OCI-LY7 (cell line): ENCODE results near the gene SETD1B. TPM values are rescaled to one million over a fixed set of nuclear protein-coding genes. Genes with fewer than 3 reads are reported as not detected.

Source experiments
- BruUV-seq: library from RNA; stranded (reverse); fragments of 400-500 nt; replicated peaks from 2 replicates; lab custom pipeline; 2021; lab: Mats Ljungman, UMichigan
- CTCF ChIA-PET: fragments of 300-600 bp; sonication (Branson Sonifier 250); formaldehyde crosslinking; loops from one replicate; lab custom pipeline; 2022; ENCODE audit warnings: antibody characterized with exemption; ENCODE audit not compliant: unreplicated experiment; lab: Charles Lee
- POLR2A ChIA-PET: fragments of 300-600 bp; sonication (Branson Sonifier 250); formaldehyde crosslinking; loops from one replicate; lab custom pipeline; 2022; ENCODE audit warnings: antibody characterized with exemption; lab: Charles Lee
- DNase-seq: peaks from one replicate; pipeline ENCODE4 v3.0.0-alpha.2; 2015; ENCODE audit warnings: low spot score
- H2AFZ ChIP-seq: fragments of 200-600 bp; sonication (generic), shearing (Covaris generic); 2 replicates; pipeline ENCODE4 v1.6.1; 2014; ENCODE audit warnings: mild to moderate bottlenecking, antibody characterized with exemption, low read length, moderate library complexity
- H3K27ac ChIP-seq: fragments of 200-600 bp; sonication (generic); 2 replicates; pipeline ENCODE4 v1.5.1; 2014; ENCODE audit warnings: mixed run types, low read depth, mild to moderate bottlenecking, moderate library complexity, low read length, inconsistent platforms; ENCODE audit not compliant: poor library complexity, severe bottlenecking
- H3K36me3 ChIP-seq: fragments of 200-600 bp; sonication (generic); 2 replicates; pipeline ENCODE4 v1.6.1; 2014; ENCODE audit warnings: mild to moderate bottlenecking, antibody characterized with exemption, low read length, moderate library complexity, mixed read lengths; ENCODE audit not compliant: insufficient read depth
- H3K4me1 ChIP-seq: fragments of 200-600 bp; sonication (generic); 2 replicates; pipeline ENCODE4 v1.5.1; 2014; ENCODE audit warnings: mild to moderate bottlenecking, low read length; ENCODE audit not compliant: insufficient read depth, poor library complexity, severe bottlenecking
- H3K4me2 ChIP-seq: fragments of 200-600 bp; sonication (generic); 2 replicates; pipeline ENCODE4 v1.6.1; 2014; ENCODE audit warnings: mild to moderate bottlenecking, low read length
- H3K4me3 ChIP-seq: fragments of 200-600 bp; sonication (generic); 2 replicates; pipeline ENCODE4 v1.5.1; 2014; ENCODE audit warnings: mild to moderate bottlenecking, low read depth, low read length; ENCODE audit not compliant: poor library complexity, severe bottlenecking
- H3K79me2 ChIP-seq: fragments of 200-600 bp; sonication (generic); 2 replicates; pipeline ENCODE4 v1.6.1; 2016; ENCODE audit warnings: low read depth, mild to moderate bottlenecking, low read length, moderate library complexity, mixed read lengths; ENCODE audit not compliant: insufficient read depth
- H3K9me2 ChIP-seq: fragments of 200-600 bp; sonication (generic); 2 replicates; pipeline ENCODE4 v1.6.1; 2016; ENCODE audit warnings: mild to moderate bottlenecking, low read length, mixed read lengths; ENCODE audit not compliant: insufficient read depth
- H3K9me3 ChIP-seq: fragments of 200-600 bp; sonication (generic); 2 replicates; pipeline ENCODE4 v1.6.1; 2014; ENCODE audit warnings: mild to moderate bottlenecking, mixed run types, low read length, mixed read lengths
- H4K20me1 ChIP-seq: fragments of 200-600 bp; sonication (generic); 2 replicates; pipeline ENCODE4 v1.6.1; 2014; ENCODE audit warnings: mild to moderate bottlenecking, antibody characterized with exemption, low read length, moderate library complexity, mixed read lengths; ENCODE audit not compliant: insufficient read depth
- CTCF ChIP-seq: fragments of 200-600 bp; sonication (generic); conservative IDR thresholded peaks from 2 replicates; pipeline ENCODE4 v1.5.1; 2014; ENCODE audit warnings: mild to moderate bottlenecking, antibody characterized with exemption, low read length, moderate library complexity, mixed read lengths
- EZH2phosphoT487 ChIP-seq: fragments of 200-600 bp; sonication (generic); IDR thresholded peaks from 2 replicates; pipeline ENCODE4 v1.6.1; 2018; ENCODE audit warnings: low read depth, borderline replicate concordance, mild to moderate bottlenecking, mixed run types, antibody characterized with exemption, low read length, moderate library complexity, mixed read lengths
- intact Hi-C: fragments of 100-400 bp; cut with micrococcal nuclease; formaldehyde crosslinking; loops from one replicate; pipeline ENCODE4 v1.10.0; 2022; ENCODE audit not compliant: unreplicated experiment
- total RNA-seq, 2 experiments: library from RNA; depleted of rRNA in 1 of 2; stranded (reverse); fragments of >200 nt in 1 of 2; shearing (Covaris generic) in 1 of 2; gene quantifications; 2 replicates each; pipeline ENCODE4 v1.2.3, GENCODE V29; 2014 to 2022

SETD1B gene
- total RNA-seq, 2 experiments from 2014 or later: 4.7 to 22.5 TPM

GRCh38 chr12:121794534-121795033 lies 9.2 kb upstream of the SETD1B start:
- Histone ChIP-seq H3K4me2 (peak overlapping the region; percentile 80), H3K4me3 (peak overlapping the region; percentile 76), H4K20me1 (no peaks in the 10 kb centered on the region), H3K9me2 (no peaks in the 10 kb centered on the region), H3K36me3 (peaks cover 9% of the 10 kb centered on the region; the same call in 1 of the 2 replicates), H3K27ac (peak overlapping the region; percentile 63), H3K9me3 (no peaks in the 10 kb centered on the region), H3K79me2 (no peaks in the 10 kb centered on the region), H2AFZ (peak overlapping the region; percentile 44; the same call in 1 of the 2 replicates), H3K4me1 (peaks cover 58% of the 10 kb centered on the region)
- DNase-seq: no peak
- ChIA-PET POLR2A (interaction anchor here (0.9 to 2.9 kb wide), 9 partner anchors 8 to 108 kb away, joined by 4 to 10 read pairs (median 6); no protein-coding TSS in a partner anchor), CTCF (interaction anchor here (0.5 to 2.6 kb wide), 22 partner anchors 11 to 1797 kb away, joined by 3 to 13 read pairs (median 4); no protein-coding TSS in a partner anchor)
- TF ChIP-seq EZH2phosphoT487 (no peak), CTCF (no peak)
- intact Hi-C loops: loop anchor here (1.0 to 5.0 kb wide), 7 partner anchors 18 to 257 kb away; partner anchors contain the start of genes PSMD9 and TMEM120B
- no TSS peak for BruUV-seq

GRCh38 chr12:121795034-121795968 lies 8.5 kb upstream of the SETD1B start:
- Histone ChIP-seq H3K79me2 (no peaks in the 10 kb centered on the region), H3K9me3 (no peaks in the 10 kb centered on the region), H3K36me3 (peaks cover 9% of the 10 kb centered on the region; the same call in 1 of the 2 replicates), H4K20me1 (no peaks in the 10 kb centered on the region), H3K27ac (peak overlapping the region; percentile 63), H2AFZ (peak overlapping the region; percentile 44; the same call in 1 of the 2 replicates), H3K9me2 (no peaks in the 10 kb centered on the region), H3K4me3 (peak overlapping the region; percentile 76), H3K4me2 (peak overlapping the region; percentile 80), H3K4me1 (peaks cover 58% of the 10 kb centered on the region)
- POLR2A ChIA-PET: interaction anchor here (0.6 to 1.8 kb wide), 10 partner anchors 7 to 107 kb away, joined by 3 to 7 read pairs (median 4); no protein-coding TSS in a partner anchor
- intact Hi-C loops: loop anchor here (1.0 kb wide), 2 partner anchors 17 to 99 kb away; no protein-coding TSS in a partner anchor
- TF ChIP-seq CTCF (peak; percentile 96), EZH2phosphoT487 (no peak)
- CTCF ChIA-PET: interaction anchor here (1.1 to 2.6 kb wide), 5 partner anchors 9 to 121 kb away, joined by 3 to 13 read pairs (median 4); partner anchors contain the start of gene PSMD9
- BruUV-seq: no TSS peak
- peak; percentile 83 for DNase-seq
